Prostate gland (tissue), 2 donors: ENCODE data around the gene TRAPPC6A. TPM values are rescaled to one million over a fixed set of nuclear protein-coding genes. Genes with fewer than 3 reads are reported as not detected.

Source experiments
- DNase-seq: peaks from one replicate; pipeline ENCODE4 v3.0.0-alpha.2; 2019; ENCODE audit warnings: low spot score
- H3K27ac ChIP-seq, 2 donors: fragments of 200-600 bp; sonication (generic); 2 replicates each; pipeline ENCODE4 v1.5.1; 2017 to 2019
- H3K27me3 ChIP-seq: fragments of 200-600 bp; sonication (generic); replicated peaks from 2 replicates; pipeline ENCODE4 v1.5.1; 2019; ENCODE audit not compliant: insufficient read depth
- H3K36me3 ChIP-seq, 2 donors: fragments of 200-600 bp; sonication (generic); 1 replicate in 1 of 2; 2 replicates in 1 of 2; pipeline versions ENCODE4 v1.5.1 to v1.8.1; 2017 to 2019
- H3K4me1 ChIP-seq: fragments of 200-600 bp; sonication (generic); replicated peaks from 2 replicates; pipeline ENCODE4 v1.5.1; 2019
- H3K4me3 ChIP-seq, 2 donors: fragments of 200-600 bp; sonication (generic); 2 replicates each; pipeline ENCODE4 v1.5.1; 2017 to 2019
- H3K9me3 ChIP-seq: fragments of 200-600 bp; sonication (generic); 2 replicates; pipeline ENCODE4 v1.5.1; 2017
- CTCF ChIP-seq, 4 experiments: fragments of 200-600 bp in 2 of 4; fragments of 450-650 bp in 2 of 4; sonication (generic) in 2 of 4; IDR thresholded peaks; 1 replicate in 3 of 4; 2 replicates in 1 of 4; pipeline ENCODE4 v1.5.1; 2016 to 2019; ENCODE audit warnings: antibody characterized with exemption in 4 of 4, mild to moderate bottlenecking in 2 of 4, moderate library complexity in 2 of 4
- POLR2A ChIP-seq: fragments of 450-650 bp; IDR thresholded peaks from one replicate; pipeline ENCODE4 v1.6.1; 2016; ENCODE audit warnings: antibody characterized with exemption, mild to moderate bottlenecking
- POLR2AphosphoS5 ChIP-seq: sonication (generic); formaldehyde crosslinking; IDR thresholded peaks from one replicate; pipeline ENCODE4 v1.6.1; 2017; ENCODE audit warnings: antibody characterized with exemption
- WGBS: methylation state at CpG from one replicate; pipeline ENCODE4 v1.1.5; 2018; 5-methylcytosine and 5-hydroxymethylcytosine counted together
- intact Hi-C: fragments of 100-400 bp; cut with DNase I; formaldehyde crosslinking; loops from one replicate; pipeline ENCODE4 v1.14.2; 2022
- total RNA-seq, 2 donors: library from RNA; depleted of rRNA; stranded (reverse); fragments of >200 nt; gene quantifications; one replicate each; pipeline ENCODE4 v1.1.0, GENCODE V29; 2016

Gene TRAPPC6A
- total RNA-seq, 2 donors from 2014 or later = 57.0 to 80.4 TPM

DNA sequence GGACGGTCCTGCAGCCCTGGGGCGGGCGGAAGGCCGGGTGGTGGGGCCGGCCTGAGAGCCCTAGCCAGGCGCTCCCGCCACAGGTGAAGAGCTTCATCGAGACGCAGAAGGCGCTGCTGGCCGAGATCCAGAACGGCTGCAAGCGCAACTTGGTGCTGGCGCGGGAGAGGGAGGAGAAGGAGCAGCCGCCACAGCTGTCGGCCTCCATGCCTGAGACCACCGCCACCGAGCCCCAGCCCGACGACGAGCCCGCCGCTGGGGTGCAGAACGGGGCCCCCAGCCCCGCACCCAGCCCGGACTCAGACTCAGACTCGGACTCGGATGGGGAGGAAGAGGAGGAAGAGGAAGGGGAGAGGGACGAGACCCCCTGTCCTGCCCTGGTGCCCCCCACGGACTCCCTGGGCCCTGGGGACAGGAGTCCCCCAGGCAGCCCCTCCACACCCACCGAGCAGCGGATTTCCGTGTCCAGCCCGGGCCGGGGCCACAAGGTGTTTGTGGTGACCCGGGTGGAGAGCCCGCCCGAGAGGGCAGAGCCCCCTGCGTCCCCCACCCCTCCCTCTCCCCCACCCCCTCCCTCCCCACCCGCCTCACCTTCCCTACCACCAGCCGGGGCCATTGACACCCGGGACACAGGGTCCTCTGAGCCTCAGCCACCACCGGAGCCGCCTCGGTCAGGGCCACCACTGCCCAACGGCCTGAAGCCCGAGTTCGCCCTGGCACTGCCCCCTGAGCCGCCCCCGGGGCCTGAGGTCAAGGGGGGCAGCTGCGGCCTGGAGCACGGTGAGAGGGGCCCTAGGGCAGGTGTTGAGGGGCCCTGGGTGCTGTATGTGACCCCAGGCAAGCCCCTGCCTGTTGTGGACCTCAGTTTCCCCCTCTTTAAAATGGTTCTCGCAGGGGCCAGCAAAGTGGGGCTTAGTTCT is 32.5 kb downstream of the TRAPPC6A start:
- no peaks in the 10 kb centered on the region for H3K27me3 ChIP-seq
- H3K4me3 ChIP-seq = no peak overlapping the region
- no peaks in the 10 kb centered on the region for H3K9me3 ChIP-seq
- WGBS = 92% methylated on average over 44 of the region's 54 CpGs
- DNase-seq = no peak
- H3K27ac ChIP-seq = no peak overlapping the region
- TF ChIP-seq POLR2A = no peak
- TF ChIP-seq CTCF (IDR thresholded peaks at IDR 0.05) = no peak
- no peak for TF ChIP-seq POLR2AphosphoS5
- no peaks in the 10 kb centered on the region for H3K4me1 ChIP-seq
- intact Hi-C loops = no loop called here
- H3K36me3 ChIP-seq = peaks cover 0 to 13% of the 10 kb centered on the region in 2 donors

GRCh38 chr19:45144431-45145269 is 33.4 kb downstream of the TRAPPC6A start:
- no peak for TF ChIP-seq CTCF (IDR thresholded peaks at IDR 0.05)
- no peak for TF ChIP-seq POLR2A
- no peak for TF ChIP-seq POLR2AphosphoS5
- H3K36me3 ChIP-seq = peaks cover 0 to 13% of the 10 kb centered on the region in 2 donors
- H3K27me3 ChIP-seq = no peaks in the 10 kb centered on the region
- DNase-seq = no peak
- no peaks in the 10 kb centered on the region for H3K9me3 ChIP-seq
- intact Hi-C loops = no loop called here
- no peaks in the 10 kb centered on the region for H3K4me1 ChIP-seq
- WGBS = 94% methylated on average over 53 of the region's 53 CpGs
- no peak overlapping the region for H3K27ac ChIP-seq
- H3K4me3 ChIP-seq = no peak overlapping the region

DNA sequence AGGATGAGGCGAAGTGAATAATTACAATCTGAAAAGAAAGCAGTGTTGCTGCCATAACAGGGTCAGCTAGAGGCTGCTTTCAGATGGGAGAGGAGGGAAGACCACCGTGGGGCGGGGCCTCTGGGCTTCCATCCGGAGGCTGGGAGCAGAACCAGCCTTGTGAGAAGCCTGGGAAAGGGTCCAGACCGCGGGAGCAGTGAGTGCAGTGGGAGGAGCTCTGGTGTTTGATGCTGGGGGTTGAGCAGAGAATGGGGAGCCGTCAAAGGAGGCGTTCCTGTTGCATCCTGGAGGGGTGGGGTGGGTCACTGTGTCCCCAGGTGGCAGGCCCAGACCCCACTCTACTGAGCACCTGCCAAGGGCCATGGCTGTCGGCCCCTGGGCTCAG is 35.3 kb downstream of the TRAPPC6A start:
- Histone ChIP-seq H3K36me3 (peaks cover 0 to 13% of the 10 kb centered on the region in 2 donors), H3K27me3 (no peaks in the 10 kb centered on the region), H3K27ac (no peak overlapping the region), H3K4me1 (no peaks in the 10 kb centered on the region), H3K9me3 (no peaks in the 10 kb centered on the region), H3K4me3 (no peak overlapping the region)
- WGBS = 60% methylated on average over 9 of the region's 9 CpGs
- intact Hi-C loops = no loop called here
- no peak for TF ChIP-seq POLR2AphosphoS5
- no peak for TF ChIP-seq CTCF (IDR thresholded peaks at IDR 0.05)
- no peak for TF ChIP-seq POLR2A
- DNase-seq = no peak

DNA sequence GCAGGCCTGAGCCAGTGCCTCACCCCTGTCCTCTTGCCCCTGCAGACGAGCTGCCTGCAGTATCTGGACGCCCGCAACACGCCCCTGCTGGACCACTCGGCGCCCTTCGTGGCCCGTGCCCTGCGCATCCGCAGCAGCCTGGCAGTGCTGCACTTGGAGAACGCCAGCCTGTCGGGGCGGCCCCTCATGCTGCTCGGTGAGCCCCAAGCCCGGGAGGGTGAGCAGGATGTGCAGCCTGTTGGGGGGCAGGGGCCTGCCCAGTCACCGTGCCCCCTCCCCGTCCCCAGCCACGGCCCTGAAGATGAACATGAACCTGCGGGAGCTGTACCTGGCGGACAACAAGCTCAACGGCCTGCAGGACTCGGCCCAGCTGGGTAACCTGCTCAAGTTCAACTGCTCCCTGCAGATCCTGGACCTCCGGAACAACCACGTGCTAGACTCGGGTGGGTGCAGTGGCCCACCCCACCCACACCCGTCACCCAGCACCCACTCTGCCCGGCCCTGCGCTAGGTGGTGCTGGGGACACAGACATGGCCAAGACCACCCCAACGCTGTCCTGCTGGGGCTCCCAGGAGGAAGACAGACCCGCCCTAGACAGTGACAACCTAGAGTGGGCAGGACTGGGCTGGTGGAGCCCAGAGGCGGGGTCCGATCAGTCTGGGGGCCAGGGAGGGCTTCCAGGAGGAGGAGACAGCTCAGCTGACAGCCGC is 35.9 kb downstream of the TRAPPC6A start:
- no peak overlapping the region for H3K4me3 ChIP-seq
- intact Hi-C loops = no loop called here
- peaks cover 0 to 13% of the 10 kb centered on the region in 2 donors for H3K36me3 ChIP-seq
- TF ChIP-seq POLR2A (no peak), CTCF (IDR thresholded peaks at IDR 0.05) (no peak), POLR2AphosphoS5 (no peak)
- no peaks in the 10 kb centered on the region for H3K4me1 ChIP-seq
- H3K9me3 ChIP-seq = no peaks in the 10 kb centered on the region
- WGBS = 94% methylated on average over 29 of the region's 33 CpGs
- no peaks in the 10 kb centered on the region for H3K27me3 ChIP-seq
- no peak for DNase-seq
- no peak overlapping the region for H3K27ac ChIP-seq
